ENCODE data around the gene B4GALNT3.

GRCh38 chr12:580813-581212 lies 121.1 kb downstream of the B4GALNT3 start:
- TF ChIP-seq EZH2 (IDR thresholded peaks at IDR 0.05; ENCODE audit: insufficient read depth, poor library complexity, severe bottlenecking), result no peak
- TF ChIP-seq EZH2phosphoT487 (IDR thresholded peaks at IDR 0.05; ENCODE audit: insufficient read depth, low read depth), result no peak
